HG03045 (cell line): ENCODE measurements around the gene S100A7A.

Experiments used
- ATAC-seq: cut with Tn5 transposase; IDR thresholded peaks from one replicate; pipeline ENCODE4 v1.9.1; 2021; ENCODE audit warnings: mild to moderate bottlenecking, moderate library complexity; ENCODE audit not compliant: unreplicated experiment

Gene S100A7A

GRCh38 chr1:153415850-153416570 is at the start of gene S100A7A:
Gene S100A7A, plus strand, starts transcription at chr1:153416520. Its CDS starts 1,563 bp downstream, at chr1:153418083.
- ATAC-seq = no peak

- no peak for ATAC-seq
These were observed 49.2 kb upstream of the S100A7A start for GRCh38 chr1:153367090-153367489.

- no peak for ATAC-seq
These were observed 47.8 kb upstream of the S100A7A start for GRCh38 chr1:153368495-153368894.

- ATAC-seq = no peak
These were observed 46.2 kb upstream of the S100A7A start for GRCh38 chr1:153370146-153370545.

- no peak for ATAC-seq
These were observed 45.1 kb upstream of the S100A7A start for GRCh38 chr1:153371231-153371630.

GRCh38 chr1:153372571-153372970 is 43.7 kb upstream of the S100A7A start:
- ATAC-seq = no peak

- no peak for ATAC-seq
These were observed 42.2 kb upstream of the S100A7A start for GRCh38 chr1:153374071-153374470.

- ATAC-seq = no peak
These were observed 40.8 kb upstream of the S100A7A start, which contains the start of gene S100A12 for GRCh38 chr1:153375511-153375910. Gene S100A12, minus strand, starts transcription at chr1:153375621. Its CDS starts 1,029 bp downstream, at chr1:153374592.

- no peak for ATAC-seq
These were observed 36.7 kb upstream of the S100A7A start for GRCh38 chr1:153379591-153379990.

- ATAC-seq = no peak
These were observed 35.6 kb upstream of the S100A7A start for GRCh38 chr1:153380711-153381110.

- ATAC-seq = no peak
These were observed 31.3 kb upstream of the S100A7A start for GRCh38 chr1:153384958-153385580.

- no peak for ATAC-seq
These were observed 29.8 kb upstream of the S100A7A start for GRCh38 chr1:153386500-153386901.

GRCh38 chr1:153387001-153387400 is 29.3 kb upstream of the S100A7A start:
- no peak for ATAC-seq

GRCh38 chr1:153387785-153388184 is 28.5 kb upstream of the S100A7A start:
- ATAC-seq = no peak

GRCh38 chr1:153389401-153389800 is 26.9 kb upstream of the S100A7A start:
- ATAC-seq = no peak

- no peak for ATAC-seq
These were observed 26.1 kb upstream of the S100A7A start for GRCh38 chr1:153389973-153390879.

- ATAC-seq = no peak
These were observed 25.2 kb upstream of the S100A7A start, which contains the start of gene S100A8 for GRCh38 chr1:153390938-153391710. Gene S100A8, minus strand, starts transcription at chr1:153391073. Its CDS starts 538 bp downstream, at chr1:153390535.

- ATAC-seq = no peak
These were observed 24.1 kb upstream of the S100A7A start for GRCh38 chr1:153392258-153392657.

- ATAC-seq = no peak
These were observed 23.5 kb upstream of the S100A7A start for GRCh38 chr1:153392822-153393221.

GRCh38 chr1:153393926-153394325 is 22.4 kb upstream of the S100A7A start:
- ATAC-seq = no peak
